A549 (cell line): ENCODE results near the gene CMKLR1. TPM values are rescaled to one million over a fixed set of nuclear protein-coding genes. Genes with fewer than 3 reads are reported as not detected.

Experiments used
- ATAC-seq, 2 experiments: fragments of 200-7000 bp in 1 of 2; fragments of >200 bp in 1 of 2; cut with Nextera tagmentation in 1 of 2; cut with Tn5 transposase in 1 of 2; 3 replicates each; pipeline versions ENCODE4 v1.8.0 to v1.9.1; 2018 to 2020; ENCODE audit warnings: mild to moderate bottlenecking in 1 of 2, moderate library complexity in 1 of 2
- CTCF ChIA-PET: fragments of 300-600 bp; sonication (Branson Sonifier 250); formaldehyde crosslinking; extraction: SDS; loops from one replicate; lab custom pipeline; 2021; ENCODE audit warnings: antibody characterized with exemption, inconsistent platforms; lab: Yijun Ruan, JAX
- POLR2A ChIA-PET: fragments of 350-600 bp; formaldehyde crosslinking; extraction: SDS; loops from one replicate; lab custom pipeline; 2021; ENCODE audit warnings: antibody characterized with exemption, inconsistent platforms; lab: Yijun Ruan, JAX
- DNase-seq, 2 experiments: peaks; one replicate each; pipeline versions ENCODE4 v3.0.0 to v3.0.0-alpha.2; 2011 to 2016; ENCODE audit warnings: low read depth in 1 of 2, low spot score in 1 of 2
- FAIRE-seq: peaks from 2 replicates; lab custom pipeline; 2011; peaks lifted over from hg19 to GRCh38; lab: Jason Lieb, UNC
- H3K27ac ChIP-seq, 2 experiments: fragments of >200 bp; sonication (Bioruptor Twin); formaldehyde crosslinking; 3 replicates each; pipeline ENCODE4 v1.5.1; 2016 to 2017
- H3K4me1 ChIP-seq: fragments of >200 bp; sonication (Bioruptor Twin); formaldehyde crosslinking; 3 replicates; pipeline ENCODE4 v1.6.1; 2016
- H3K4me2 ChIP-seq: fragments of >200 bp; sonication (Bioruptor Twin); formaldehyde crosslinking; 3 replicates; pipeline ENCODE4 v1.6.1; 2016
- H3K4me3 ChIP-seq: fragments of >200 bp; sonication (Bioruptor Twin); formaldehyde crosslinking; 3 replicates; pipeline ENCODE4 v1.5.1; 2016
- H3K9me3 ChIP-seq: fragments of >200 bp; sonication (Bioruptor Twin); formaldehyde crosslinking; 3 replicates; pipeline ENCODE4 v1.6.1; 2016
- BCL3 ChIP-seq: fragments of >200 bp; sonication (Bioruptor Twin); formaldehyde crosslinking; IDR thresholded peaks from 3 replicates; pipeline ENCODE4 v1.6.1; 2016
- CBX8 ChIP-seq: fragments of 200-600 bp; sonication (generic); IDR thresholded peaks from 2 replicates; pipeline ENCODE4 v1.6.1; 2016
- E2F6 ChIP-seq: IDR thresholded peaks from 2 replicates; pipeline ENCODE4 v1.6.1; 2012; ENCODE audit warnings: low read depth, borderline replicate concordance
- EHF ChIP-seq: fragments of 250-450 bp; sonication (Bioruptor Pico); IDR thresholded peaks from 2 replicates; pipeline ENCODE4 v1.5.0; 2020; ENCODE audit warnings: mild to moderate bottlenecking
- EHMT2 ChIP-seq: fragments of 200-600 bp; sonication (generic); IDR thresholded peaks from 2 replicates; pipeline ENCODE4 v1.6.1; 2016; ENCODE audit warnings: antibody characterized with exemption, low read depth, mild to moderate bottlenecking, moderate library complexity
- HES2 ChIP-seq: fragments of >200 bp; sonication (Bioruptor Twin); formaldehyde crosslinking; IDR thresholded peaks from 2 replicates; pipeline ENCODE4 v1.6.1; 2016
- HMGXB4 ChIP-seq: fragments of 250-450 bp; sonication (Bioruptor Pico); IDR thresholded peaks from 2 replicates; pipeline ENCODE4 v1.5.0; 2021; ENCODE audit warnings: mild to moderate bottlenecking, moderate library complexity, borderline replicate concordance
- HOXB5 ChIP-seq: fragments of 250-450 bp; sonication (Bioruptor Pico); IDR thresholded peaks from 2 replicates; pipeline ENCODE4 v1.5.0; 2020; ENCODE audit warnings: mild to moderate bottlenecking, moderate library complexity
- MAFK ChIP-seq: fragments of 450-650 bp; IDR thresholded peaks from 2 replicates; pipeline ENCODE4 v1.6.1; 2014; ENCODE audit not compliant: partially characterized antibody
- MAZ ChIP-seq: fragments of 150-350 bp; IDR thresholded peaks from 2 replicates; pipeline ENCODE4 v1.6.1; 2014; ENCODE audit warnings: antibody characterized with exemption, low read depth, low read length, borderline replicate concordance
- RARB ChIP-seq: fragments of 250-450 bp; sonication (Bioruptor Pico); IDR thresholded peaks from 2 replicates; pipeline ENCODE4 v1.8.0; 2021; ENCODE audit warnings: mild to moderate bottlenecking, moderate library complexity
- ZFP36 ChIP-seq: fragments of 450-650 bp; IDR thresholded peaks from 2 replicates; pipeline ENCODE4 v1.6.1; 2014; ENCODE audit warnings: borderline replicate concordance; ENCODE audit not compliant: partially characterized antibody
- ZNF302 ChIP-seq: fragments of 250-450 bp; sonication (Bioruptor Pico); IDR thresholded peaks from 2 replicates; pipeline ENCODE4 v1.9.0; 2021; ENCODE audit warnings: inconsistent platforms, mild to moderate bottlenecking, moderate library complexity
- ZSCAN20 ChIP-seq: fragments of 250-450 bp; sonication (Bioruptor Pico); IDR thresholded peaks from 2 replicates; pipeline ENCODE4 v1.8.0; 2022; ENCODE audit warnings: mild to moderate bottlenecking, moderate library complexity
- WGBS: methylation state at CpG from one replicate; pipeline ENCODE4 v1.1.6; 2017; ENCODE audit errors: missing lambda C conversion rate; 5-methylcytosine and 5-hydroxymethylcytosine counted together
- polyA plus RNA-seq, 4 experiments: library from polyadenylated mRNA; depleted of rRNA in 3 of 4; stranded (reverse); fragments of >200 nt; fragmentation: RNase III in 1 of 4; extraction: RNeasy Plus Mini Kit Qiagen cat#74134 plus additional on column Dnase treatment in 1 of 4; gene quantifications; 2 replicates in 3 of 4; 3 replicates in 1 of 4; pipeline ENCODE4 v1.2.3, GENCODE V29; 2011 to 2017

CMKLR1 gene
- polyA plus RNA-seq, 2 of the 4 experiments (the other 2 are of a cell fraction), result not detected

GRCh38 chr12:108295641-108296040 lies 43.5 kb downstream of the CMKLR1 start:
- H3K4me3 ChIP-seq, result no peak overlapping the region
- ATAC-seq (no peak; a peak in 1 of 6 replicates), DNase-seq (no peak), FAIRE-seq (no peak)
- no peaks in the 10 kb centered on the region for H3K4me1 ChIP-seq
- H3K9me3 ChIP-seq, result no peaks in the 10 kb centered on the region
- ChIA-PET CTCF (interaction anchor here (1.7 kb wide), 1 partner anchor 12 kb away, joined by 4 read pairs; no protein-coding TSS in a partner anchor), POLR2A (no interaction called here)
- WGBS, result 21% methylated on average over 8 of the region's 8 CpGs
- H3K4me2 ChIP-seq, result no peak overlapping the region
- TF ChIP-seq RARB, result no peak
- TF ChIP-seq ZFP36, result no peak
- no peak for TF ChIP-seq ZSCAN20 (CRISPR knock-in tag)
- TF ChIP-seq MAZ, result no peak
- H3K27ac ChIP-seq, result no peak overlapping the region

GRCh38 chr12:108289350-108290161 lies 49.6 kb downstream of the CMKLR1 start:
- FAIRE-seq, result no peak

GRCh38 chr12:108287227-108287626 lies 51.9 kb downstream of the CMKLR1 start:
- ChIA-PET POLR2A (no interaction called here), CTCF (interaction anchor here (1.1 to 1.4 kb wide), 2 partner anchors 10 to 27 kb away, joined by 3 read pairs; no protein-coding TSS in a partner anchor)
- DNase-seq, result no peak
- ATAC-seq, result no peak
- H3K4me2 ChIP-seq, result no peak overlapping the region
- H3K4me3 ChIP-seq, result no peak overlapping the region
- no peak overlapping the region for H3K27ac ChIP-seq
- H3K9me3 ChIP-seq, result no peaks in the 10 kb centered on the region
- no peak for FAIRE-seq
- TF ChIP-seq HES2, result no peak
- no peak for TF ChIP-seq HMGXB4 (CRISPR knock-in tag)
- no peak for TF ChIP-seq EHMT2
- no peak for TF ChIP-seq MAFK
- TF ChIP-seq HOXB5 (CRISPR knock-in tag), result no peak
- no peak for TF ChIP-seq BCL3
- TF ChIP-seq CBX8, result no peak
- TF ChIP-seq ZNF302 (CRISPR knock-in tag), result no peak
- WGBS, result 36% methylated on average over 3 of the region's 3 CpGs
- H3K4me1 ChIP-seq, result no peaks in the 10 kb centered on the region

More at GRCh38 chr12:108289350-108290161, 49.6 kb downstream of the CMKLR1 start:
- no peak overlapping the region for H3K4me2 ChIP-seq
- ChIA-PET POLR2A (no interaction called here), CTCF (no interaction called here)
- ATAC-seq, result no peak
- no peak for TF ChIP-seq EHF (CRISPR knock-in tag)
- TF ChIP-seq HES2, result no peak
- TF ChIP-seq E2F6, result no peak
- no peak overlapping the region for H3K4me3 ChIP-seq
- WGBS, result 6% methylated on average over 11 of the region's 11 CpGs
- H3K27ac ChIP-seq, result no peak overlapping the region
- no peak for DNase-seq
- no peaks in the 10 kb centered on the region for H3K4me1 ChIP-seq
- H3K9me3 ChIP-seq, result no peaks in the 10 kb centered on the region
